HG03159 (cell line): ENCODE results near the gene OCSTAMP.

ENCODE experiments used
- ATAC-seq: cut with Tn5 transposase; IDR thresholded peaks from one replicate; pipeline ENCODE4 v1.9.1; 2021; ENCODE audit warnings: mild to moderate bottlenecking, moderate library complexity; ENCODE audit not compliant: unreplicated experiment

Gene OCSTAMP, protein sequence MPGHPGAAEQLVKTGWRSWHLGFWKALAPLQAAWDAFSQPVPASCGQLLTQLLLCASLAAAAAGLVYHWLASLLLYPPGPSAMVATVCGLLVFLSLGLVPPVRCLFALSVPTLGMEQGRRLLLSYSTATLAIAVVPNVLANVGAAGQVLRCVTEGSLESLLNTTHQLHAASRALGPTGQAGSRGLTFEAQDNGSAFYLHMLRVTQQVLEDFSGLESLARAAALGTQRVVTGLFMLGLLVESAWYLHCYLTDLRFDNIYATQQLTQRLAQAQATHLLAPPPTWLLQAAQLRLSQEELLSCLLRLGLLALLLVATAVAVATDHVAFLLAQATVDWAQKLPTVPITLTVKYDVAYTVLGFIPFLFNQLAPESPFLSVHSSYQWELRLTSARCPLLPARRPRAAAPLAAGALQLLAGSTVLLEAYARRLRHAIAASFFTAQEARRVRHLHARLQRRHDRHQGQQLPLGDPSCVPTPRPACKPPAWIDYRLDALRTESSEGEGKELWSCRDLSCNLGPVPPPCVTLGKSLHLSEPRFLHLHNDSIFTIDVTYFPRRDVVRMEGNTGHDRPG

DNA sequence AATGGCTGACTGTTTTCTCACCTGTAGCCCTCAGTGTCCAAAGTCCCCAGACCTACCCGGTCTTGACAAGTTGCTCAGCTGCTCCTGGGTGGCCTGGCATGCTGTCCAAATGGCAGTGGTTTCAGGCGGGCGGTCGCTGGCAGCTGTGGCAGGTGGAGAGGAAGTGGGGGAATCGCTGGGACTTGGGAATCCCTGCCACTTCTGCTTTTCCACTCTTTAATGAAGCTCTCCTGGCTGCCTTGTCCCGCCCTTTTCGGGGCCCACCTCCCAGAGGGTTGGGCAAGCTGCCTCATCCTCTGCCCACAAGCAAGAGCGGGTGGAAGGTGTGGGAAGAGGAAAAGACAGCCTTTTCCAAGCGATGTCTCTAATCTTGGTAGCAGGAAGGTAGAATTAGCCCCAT lies at the start of gene OCSTAMP:
Gene OCSTAMP, minus strand, starts transcription at position 194 of the 400 bp plus-strand sequence. Its CDS starts 94 bp downstream, at position 100.
- no peak for ATAC-seq

DNA sequence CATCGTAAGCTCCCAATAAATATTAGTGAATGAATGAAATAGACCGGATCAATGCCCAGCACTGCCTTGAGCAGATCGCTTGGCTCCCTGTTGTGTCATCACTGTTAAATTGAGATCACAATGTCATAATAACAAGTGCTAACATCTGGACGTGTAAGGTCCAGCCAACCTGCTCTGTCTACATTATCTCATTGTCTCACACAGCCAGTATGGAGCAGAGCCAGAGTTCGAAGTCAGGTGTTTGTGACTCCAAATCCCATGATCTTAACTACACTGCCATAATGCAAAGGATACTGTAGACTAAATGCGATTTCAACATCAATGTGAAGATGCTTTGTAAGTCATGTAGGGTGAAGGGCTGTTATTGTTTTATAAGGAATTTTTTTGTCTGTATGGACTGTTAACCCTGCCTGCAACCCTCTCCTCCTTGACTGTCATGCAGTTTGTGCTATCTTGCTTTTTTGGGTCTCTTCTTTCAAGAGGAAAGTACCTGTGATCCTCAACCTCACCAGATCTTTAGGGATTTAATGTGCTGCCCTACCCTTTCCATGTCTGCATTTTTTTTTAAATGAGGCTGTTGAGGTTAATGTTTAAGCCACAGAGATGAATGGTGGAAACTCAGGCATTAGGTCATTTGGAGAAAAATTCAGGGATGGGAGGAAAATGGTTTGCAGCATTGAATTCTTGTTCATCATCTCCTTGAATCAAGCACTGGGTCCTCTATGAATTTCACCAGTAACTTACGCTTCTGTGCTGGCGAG lies 49.0 kb upstream of the OCSTAMP start:
- ATAC-seq: no peak

DNA sequence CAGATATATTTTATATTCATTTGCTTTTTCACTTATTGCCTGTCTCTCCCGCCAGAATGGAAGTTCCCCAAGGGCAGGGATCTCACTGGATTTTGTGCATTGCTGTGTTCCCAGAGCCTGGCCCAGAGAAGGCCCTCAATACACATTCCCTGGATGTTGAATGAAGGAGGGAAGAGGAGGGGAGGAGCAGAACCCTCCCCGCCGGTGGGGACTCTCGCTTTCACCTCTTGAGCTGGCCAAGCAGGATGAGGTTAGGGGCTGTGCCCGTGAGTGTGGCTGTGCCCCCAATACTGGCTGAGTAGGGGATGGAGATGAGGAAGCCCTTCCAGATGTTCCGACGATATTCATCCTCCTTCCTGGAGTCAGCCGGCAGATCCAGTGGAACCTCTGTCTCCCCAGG lies 45.5 kb upstream of the OCSTAMP start:
- ATAC-seq: no peak

DNA sequence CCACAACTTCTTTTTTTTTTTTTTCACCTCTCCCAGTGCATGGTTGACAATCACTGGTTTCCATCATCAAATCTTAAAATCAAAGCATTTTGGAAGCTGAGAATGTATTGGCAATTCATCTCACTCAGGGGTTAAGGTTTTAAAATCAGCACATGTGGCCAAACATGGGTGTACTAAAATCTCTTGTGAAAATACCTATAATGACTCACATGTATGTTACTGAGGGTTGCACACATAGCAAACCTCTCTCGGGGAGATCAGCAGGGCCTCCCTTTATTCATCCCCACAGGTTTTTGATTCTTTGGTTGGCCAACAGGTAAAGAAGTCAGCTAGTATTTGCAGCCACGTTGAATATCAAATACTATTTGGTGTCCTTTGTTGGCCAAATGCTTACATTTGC lies 44.3 kb upstream of the OCSTAMP start:
- no peak for ATAC-seq

DNA sequence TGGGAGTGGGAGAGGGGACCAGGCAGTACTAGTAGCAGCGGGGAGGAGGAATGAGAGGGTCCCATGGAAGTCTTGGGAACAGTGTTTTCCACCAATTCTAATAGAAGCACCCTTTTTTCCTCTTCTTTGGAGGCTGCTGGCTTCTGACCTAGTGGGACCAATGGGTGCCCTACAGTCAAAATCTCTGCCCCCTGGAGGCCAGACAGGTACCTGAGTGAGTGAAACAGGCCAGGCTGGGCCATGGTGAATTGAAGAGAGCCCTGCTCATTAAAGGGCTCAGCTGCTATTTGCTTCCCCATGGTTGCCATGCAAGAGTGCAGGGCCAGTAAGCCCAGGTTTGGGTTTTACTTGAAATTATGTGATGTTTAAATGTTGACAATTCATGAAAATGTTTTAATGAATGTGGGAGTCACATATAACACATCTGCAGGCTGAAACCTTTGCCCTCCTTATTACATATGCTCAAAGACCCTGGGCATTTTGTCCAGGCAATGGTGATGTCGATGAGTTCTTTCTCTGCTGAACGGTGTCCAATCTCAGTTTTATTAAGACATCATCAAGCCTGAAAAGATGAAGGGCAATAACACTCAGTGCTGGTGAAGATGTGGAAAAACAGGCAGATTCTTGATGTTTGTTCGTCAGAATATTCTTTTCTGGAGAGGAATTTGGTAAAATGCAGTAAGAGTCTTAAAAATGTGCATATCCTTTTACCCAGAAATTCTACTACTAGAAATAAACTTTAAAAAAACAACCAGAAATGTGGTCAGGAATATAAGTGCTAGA lies 42.3 kb upstream of the OCSTAMP start:
- no peak for ATAC-seq

DNA sequence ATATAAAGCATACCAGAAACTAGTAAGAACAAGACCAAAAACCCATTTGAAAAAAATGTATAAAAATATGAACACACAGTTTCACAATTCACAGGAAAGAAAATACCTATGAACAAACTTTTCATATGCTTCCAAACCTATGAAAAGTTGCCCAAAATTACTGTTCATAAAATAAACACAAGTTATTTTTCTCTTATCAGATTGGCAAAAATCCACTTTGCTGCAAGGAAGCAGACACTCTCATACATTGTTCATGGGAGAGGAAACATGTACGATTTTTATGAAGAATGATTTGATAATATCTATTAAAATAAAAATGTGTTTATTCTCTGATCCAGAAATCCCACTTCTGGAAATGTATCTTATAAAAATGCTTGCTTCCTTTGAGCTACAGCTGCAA lies 40.0 kb upstream of the OCSTAMP start:
- ATAC-seq: no peak

DNA sequence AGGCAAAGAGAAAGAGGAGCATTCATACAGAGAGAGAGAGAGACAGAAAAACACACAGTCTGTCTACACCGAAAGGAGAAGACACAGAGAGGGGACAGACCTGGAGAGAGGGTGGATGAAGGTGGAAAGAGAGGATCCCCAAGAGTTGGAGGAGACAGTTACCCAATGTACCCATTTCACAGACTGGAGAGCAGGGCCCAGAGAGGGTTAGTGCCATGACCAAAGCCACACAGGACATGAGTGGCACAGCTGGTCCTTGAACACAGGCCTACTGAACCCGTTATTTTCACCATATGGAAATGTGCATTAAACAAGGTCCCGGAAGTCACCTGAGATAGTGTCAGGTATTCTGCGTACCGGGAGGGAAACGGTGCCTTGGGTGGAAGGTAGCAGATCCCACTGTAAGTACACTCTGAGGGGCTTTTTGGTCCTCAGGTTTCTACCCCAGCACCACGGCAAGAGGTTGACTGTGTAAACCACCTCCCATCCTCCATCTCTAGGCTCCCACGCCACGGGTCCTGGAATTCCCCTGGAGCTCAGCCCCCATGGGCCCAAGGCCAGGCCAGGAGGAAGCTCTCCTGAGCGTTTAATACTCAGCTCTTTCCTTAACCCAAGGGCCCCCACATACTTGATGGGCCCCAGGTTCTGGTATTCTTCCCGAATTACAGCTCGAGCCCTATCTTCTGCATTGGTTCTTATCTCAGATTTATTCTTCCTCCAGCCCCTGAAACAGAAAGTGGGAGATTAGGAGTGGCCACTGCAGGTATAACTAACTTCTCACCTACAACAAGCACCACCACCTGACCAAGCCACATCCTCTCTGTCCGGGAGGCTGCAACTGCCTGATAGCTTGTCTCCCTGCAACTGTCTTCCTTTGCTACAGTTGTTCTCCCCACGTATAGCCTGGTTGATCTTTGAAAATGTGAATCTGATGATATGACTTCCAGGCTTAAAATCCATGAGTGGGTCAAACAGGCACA lies 38.4 kb upstream of the OCSTAMP start:
- no peak for ATAC-seq

DNA sequence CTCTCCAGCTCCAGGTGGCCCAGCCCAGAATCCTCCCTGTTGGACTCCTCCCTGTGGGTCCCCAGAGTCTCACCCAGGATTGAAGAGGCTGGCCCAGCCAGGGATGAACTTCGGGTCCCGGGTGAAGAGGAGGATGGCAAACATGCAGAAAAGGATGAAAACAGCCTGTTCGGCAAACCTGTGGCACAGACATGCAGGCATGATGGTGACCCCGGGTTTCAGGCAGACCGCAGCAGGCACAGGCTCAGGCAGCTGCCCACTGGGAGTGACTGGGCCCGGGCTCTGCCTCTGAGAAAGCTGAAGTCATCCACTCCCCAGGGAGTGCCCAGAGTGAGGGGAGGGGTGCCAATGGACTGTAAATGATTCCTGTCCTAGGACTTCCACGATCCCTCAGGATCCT lies 37.5 kb upstream of the OCSTAMP start:
- no peak for ATAC-seq

DNA sequence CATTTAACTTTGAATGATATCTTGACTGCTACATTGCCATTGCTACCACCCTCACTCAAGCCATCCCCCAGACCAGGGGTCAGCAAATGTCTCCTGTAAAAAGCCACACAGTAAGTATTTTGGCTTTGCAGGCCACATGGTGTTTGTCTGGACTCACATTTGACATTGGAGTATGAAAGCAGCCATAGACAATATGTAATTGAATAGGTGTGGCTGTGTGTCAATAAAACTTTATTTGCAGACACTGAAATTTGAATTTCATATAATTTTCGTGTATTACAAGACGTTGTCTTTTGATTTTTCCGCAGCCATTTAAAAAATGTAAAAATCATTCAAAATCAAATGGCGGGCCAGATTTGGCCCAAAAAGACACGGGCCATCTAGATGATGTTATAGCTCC lies 36.3 kb upstream of the OCSTAMP start:
- no peak for ATAC-seq

DNA sequence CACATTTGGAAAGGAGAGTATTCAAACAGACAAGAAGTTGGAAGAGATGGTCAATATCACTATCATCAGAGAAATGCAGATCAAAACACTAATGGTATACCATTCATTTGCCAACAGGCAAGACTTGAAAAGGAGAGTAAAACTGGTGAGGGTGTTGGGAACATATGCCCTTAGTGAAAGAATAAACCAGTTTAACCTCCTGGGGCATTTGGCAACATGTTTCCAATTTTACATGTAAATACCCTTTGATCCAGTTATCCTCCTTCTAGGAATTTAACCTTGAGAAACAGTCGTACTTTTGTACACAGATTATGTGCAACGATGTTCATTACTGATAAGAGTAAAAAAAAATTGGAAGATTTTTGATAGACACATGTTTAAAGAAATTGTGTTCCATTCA lies 34.1 kb upstream of the OCSTAMP start:
- no peak for ATAC-seq

DNA sequence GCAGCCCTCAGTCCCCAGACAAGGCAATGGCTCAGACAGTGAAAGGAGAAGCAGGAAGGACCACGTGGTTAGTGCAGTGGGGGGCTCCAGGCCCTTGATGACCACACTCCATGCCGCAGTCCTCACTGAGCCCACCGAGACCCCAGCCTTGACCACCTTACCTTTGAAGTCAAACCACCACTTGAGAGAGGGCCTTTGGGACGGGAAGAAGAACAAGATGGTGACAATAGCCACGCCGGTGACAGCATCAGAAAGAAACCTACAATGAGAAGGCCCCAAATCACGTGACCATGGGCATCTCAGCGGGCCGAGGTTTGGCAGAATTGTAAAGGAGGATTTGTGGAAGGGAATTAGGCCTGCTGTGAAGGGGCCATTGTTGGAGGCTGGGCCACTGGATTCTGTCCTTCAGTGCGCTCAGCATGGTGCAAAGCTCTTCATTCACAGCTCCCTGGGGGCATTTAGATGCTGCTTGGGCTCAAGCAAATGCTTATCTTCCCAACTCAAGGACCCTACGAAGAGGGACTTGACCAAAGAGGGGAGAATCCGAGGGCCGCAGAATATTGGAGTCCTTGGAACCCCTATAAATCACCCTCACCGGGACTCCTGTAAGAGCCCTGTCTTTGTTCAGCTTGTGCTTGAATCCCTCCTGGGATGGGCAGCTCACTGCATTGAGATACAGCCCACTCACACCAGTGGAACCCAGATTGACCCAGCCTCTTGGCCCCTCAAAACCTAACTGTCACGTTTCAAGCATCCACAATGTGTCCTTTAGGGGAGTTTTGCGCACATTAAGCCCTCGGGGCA lies 33.2 kb upstream of the OCSTAMP start:
- no peak for ATAC-seq

DNA sequence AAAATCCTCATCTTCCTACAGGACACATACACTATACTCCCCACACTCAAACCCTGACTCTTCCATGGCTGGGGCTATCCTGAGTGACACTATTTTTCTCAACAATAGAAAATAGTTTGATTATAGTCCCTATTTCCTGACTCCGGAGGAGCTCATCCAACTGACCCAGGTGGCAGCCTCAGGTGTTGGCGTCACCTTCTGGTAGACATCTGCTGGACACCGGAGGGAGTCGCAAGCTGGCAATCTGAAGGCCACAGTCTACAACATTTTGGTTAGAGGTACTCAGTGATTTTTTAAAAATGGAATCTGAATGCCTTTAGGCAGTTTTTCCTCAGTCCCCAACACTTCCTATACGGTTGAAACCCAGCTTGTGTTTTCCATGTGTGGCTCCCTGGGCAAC lies 32.2 kb upstream of the OCSTAMP start:
- no peak for ATAC-seq

DNA sequence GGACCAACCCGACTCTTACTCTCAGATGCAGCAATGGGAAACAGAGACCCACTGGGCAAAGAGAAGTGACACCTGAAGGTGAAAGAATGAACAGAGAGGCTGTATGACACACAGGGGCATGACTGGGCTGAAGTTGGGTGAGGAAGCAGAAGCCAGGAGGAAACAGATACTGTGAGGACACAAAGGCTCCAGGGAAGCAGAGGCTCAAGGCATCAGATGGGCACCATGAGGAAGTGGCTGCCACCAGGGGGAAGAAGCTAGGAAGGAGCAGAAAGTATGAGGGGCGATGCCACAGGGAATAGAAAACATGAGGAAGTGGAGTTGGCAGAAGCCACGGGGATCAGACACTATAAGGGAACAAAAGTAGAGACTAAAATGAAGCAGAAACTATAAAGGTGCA lies 30.9 kb upstream of the OCSTAMP start:
- no peak for ATAC-seq

DNA sequence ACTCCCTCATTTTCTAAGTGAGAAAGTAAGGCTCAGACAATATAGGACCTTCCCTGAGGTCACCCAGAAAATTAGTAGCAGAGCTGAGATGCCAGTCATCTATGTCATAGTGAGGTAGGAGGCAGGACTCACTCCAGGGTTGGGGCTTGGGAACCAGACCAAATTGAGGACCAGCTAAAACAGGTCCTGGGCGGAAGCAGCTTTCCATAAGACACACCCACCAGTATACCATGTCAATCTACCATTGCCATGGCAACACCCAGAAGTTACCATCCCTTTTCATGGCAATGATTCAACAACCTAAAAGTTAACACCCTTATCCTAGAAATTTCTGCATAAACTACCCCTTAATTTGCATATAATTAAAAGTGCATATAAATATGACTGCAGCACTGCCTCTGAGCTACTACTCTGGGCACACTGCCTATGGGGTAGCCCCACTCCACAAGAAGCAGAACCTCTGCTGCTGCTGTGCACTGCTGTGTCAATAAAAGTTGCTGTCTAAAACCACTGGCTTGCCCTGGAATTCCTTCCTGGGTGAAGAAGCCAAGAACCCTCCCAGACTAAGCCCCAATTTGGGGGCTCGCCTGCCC lies 30.3 kb upstream of the OCSTAMP start:
- no peak for ATAC-seq

DNA sequence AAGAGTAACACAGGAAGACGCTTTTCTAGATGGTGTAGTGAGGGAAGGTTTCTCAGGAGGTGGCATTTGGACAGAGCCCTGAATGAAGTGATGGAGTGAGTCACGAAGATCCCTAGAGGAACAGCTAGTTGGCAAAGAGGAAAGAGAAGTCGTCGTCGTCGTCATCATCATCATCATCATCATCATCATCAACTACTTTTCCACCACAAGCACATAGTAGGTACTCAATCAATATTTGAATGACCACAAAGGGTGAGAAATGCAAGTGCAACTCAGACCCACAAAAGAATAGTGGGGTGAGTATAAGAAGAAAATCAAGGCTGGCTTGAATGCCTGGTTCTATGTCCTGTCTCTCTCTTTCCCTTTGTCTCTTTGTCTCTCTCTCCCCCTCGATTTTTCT lies 28.3 kb upstream of the OCSTAMP start:
- ATAC-seq: no peak

DNA sequence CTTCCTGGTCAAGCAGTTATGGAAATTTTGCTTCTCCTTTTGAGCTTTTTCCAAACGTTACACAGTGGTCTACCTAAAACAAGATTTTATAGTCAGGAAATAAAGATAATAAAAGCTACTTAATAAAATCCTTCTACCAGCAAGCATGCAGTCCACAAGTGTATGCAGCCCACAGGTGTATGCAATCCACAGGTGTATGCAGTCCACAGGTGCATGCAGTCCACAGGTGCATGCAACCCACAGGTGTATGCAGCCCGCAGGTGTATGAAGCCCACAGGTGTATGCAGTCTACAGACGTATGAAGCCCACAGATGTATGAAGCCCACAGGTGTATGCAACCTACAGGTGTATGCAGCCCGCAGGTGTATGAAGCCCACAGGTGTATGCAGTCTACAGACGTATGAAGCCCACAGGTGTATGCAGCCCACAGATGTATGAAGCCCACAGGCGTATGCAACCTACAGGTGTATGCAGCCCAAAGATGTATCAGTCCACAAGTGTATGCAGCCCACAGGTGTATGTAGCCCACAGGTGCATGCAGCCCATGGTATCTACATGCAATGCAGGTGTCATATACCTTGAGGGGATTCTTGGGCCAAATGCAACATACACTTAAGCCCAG lies 26.4 kb upstream of the OCSTAMP start:
- ATAC-seq: no peak

DNA sequence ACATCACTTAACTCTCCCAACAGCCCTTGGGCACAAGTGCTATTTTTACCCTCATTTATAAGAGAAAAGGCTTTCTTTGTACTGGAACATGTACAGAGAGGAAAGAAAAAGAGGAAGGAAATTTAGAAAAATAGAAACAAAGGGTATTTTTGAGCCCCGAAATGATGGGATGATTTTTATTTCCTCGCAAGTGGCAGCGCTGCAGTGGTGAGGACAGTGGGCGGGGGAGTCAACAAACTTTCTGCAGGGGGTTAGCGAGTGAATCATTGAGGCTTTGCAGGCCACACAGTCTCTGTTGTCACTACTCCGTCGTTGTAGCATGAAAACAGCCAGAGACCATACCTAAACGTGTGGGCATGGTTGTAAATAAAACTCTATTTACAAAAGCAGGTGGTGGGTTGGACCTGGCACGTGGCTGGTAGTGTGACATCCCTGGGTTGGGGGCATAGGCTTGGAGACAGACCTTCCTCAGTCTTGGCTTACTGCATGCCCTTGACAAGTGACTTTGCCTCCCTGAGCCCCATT lies 25.5 kb upstream of the OCSTAMP start:
- ATAC-seq: no peak

DNA sequence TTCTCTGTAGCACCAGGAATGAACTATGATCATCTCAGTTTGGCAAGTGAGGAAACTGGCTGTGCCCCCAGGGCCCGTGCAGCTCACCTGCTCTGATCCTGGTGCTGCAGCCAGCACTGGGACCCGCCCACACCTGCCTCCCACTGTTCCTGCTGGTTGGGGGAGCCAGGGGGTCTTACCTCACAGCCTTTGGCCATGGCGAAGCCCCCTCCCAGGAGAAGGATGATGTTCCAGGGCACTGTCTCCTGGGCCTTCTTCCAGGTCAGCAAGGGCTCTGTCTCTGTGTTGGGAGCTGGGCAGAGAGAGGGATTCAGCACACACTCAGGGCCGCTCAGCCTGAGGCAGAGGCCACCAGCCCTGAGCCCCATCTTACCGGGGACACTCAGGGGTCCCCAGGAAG lies 24.9 kb upstream of the OCSTAMP start:
- no peak for ATAC-seq
